ENCODE results near the gene CLPSL1. TPM values are rescaled to one million over a fixed set of nuclear protein-coding genes. Genes with fewer than 3 reads are reported as not detected.

The CLPSL1 gene
- total and polyA plus RNA-seq, 7 donors, result not detected

DNA sequence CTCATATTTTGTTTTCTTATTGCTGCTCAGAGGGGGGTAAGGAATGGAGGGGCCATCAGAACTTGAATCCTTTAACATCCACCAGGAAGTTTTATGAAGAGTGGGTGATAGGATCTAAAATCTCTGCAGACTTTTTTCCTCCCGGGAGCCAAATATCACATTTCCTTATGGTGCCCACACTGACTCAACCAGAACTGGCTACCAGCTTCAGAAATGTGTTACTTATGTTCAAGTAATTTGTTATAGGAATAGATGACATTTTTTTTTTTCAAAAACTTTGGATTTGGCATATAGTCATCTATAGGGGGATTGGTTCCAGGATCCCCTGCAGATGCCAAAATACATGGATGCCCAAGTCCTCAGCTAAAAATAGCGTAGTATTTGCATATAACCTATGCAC lies 42.8 kb downstream of the CLPSL1 start:
- no peak for DNase-seq
- Histone ChIP-seq H3K36me3 (no peaks in the 10 kb centered on the region), H3K4me1 (no peaks in the 10 kb centered on the region), H3K27me3 (no peaks in the 10 kb centered on the region), H3K9me3 (no peaks in the 10 kb centered on the region), H3K27ac (no peak overlapping the region), H3K4me3 (no peak overlapping the region)
- intact Hi-C loops (cut with DNase I), result no loop called here
- 93 to 95% methylated on average over 2 of the region's 2 CpGs for WGBS, 2 donors
- TF ChIP-seq, protein P1, sequence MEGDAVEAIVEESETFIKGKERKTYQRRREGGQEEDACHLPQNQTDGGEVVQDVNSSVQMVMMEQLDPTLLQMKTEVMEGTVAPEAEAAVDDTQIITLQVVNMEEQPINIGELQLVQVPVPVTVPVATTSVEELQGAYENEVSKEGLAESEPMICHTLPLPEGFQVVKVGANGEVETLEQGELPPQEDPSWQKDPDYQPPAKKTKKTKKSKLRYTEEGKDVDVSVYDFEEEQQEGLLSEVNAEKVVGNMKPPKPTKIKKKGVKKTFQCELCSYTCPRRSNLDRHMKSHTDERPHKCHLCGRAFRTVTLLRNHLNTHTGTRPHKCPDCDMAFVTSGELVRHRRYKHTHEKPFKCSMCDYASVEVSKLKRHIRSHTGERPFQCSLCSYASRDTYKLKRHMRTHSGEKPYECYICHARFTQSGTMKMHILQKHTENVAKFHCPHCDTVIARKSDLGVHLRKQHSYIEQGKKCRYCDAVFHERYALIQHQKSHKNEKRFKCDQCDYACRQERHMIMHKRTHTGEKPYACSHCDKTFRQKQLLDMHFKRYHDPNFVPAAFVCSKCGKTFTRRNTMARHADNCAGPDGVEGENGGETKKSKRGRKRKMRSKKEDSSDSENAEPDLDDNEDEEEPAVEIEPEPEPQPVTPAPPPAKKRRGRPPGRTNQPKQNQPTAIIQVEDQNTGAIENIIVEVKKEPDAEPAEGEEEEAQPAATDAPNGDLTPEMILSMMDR (IDR thresholded peaks at IDR 0.05), result no peak
- no peak for TF ChIP-seq POLR2A (IDR thresholded peaks at IDR 0.05)
- TF ChIP-seq POLR2AphosphoS5 (IDR thresholded peaks at IDR 0.05), result no peak
- TF ChIP-seq EP300 (IDR thresholded peaks at IDR 0.05), result no peak

DNA sequence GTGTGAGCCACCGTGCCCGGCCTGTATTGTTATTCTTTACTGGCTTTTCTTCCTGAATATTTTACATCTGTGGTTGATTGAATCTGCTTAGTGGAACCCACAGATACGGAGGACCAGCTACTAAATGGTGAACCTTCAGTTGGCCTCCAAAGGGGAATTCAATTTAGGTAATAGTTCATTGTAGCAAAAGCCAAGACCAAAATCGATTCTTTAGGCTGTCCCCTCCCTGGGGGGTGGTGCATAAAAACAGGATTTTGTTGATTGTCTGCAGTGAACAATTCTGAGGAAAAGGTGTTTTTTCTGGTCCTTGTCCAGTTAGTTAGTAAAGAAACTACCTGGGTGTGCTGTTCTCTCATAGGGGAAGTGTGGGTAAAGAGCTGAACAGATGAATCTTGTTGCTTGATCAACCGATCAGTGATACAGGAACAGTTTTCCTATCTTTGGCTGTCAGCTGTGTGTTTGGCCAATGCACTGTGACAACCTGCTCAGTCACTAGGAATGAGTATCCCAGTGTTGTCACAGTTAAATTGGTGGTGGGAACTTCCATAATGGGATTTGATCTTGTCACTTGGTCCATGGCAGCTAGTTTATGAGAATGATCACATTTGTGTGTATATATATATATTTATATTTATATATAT lies 43.9 kb downstream of the CLPSL1 start:
- H3K9me3 ChIP-seq, result no peaks in the 10 kb centered on the region
- no peak for DNase-seq
- 83 to 87% methylated on average over 5 of the region's 5 CpGs for WGBS, 2 donors
- no peaks in the 10 kb centered on the region for H3K4me1 ChIP-seq
- H3K27me3 ChIP-seq, result no peaks in the 10 kb centered on the region
- TF ChIP-seq, protein P1 (IDR thresholded peaks at IDR 0.05), result no peak
- TF ChIP-seq POLR2AphosphoS5 (IDR thresholded peaks at IDR 0.05), result no peak
- TF ChIP-seq EP300 (IDR thresholded peaks at IDR 0.05), result no peak
- TF ChIP-seq POLR2A (IDR thresholded peaks at IDR 0.05), result no peak
- no peak overlapping the region for H3K4me3 ChIP-seq
- intact Hi-C loops (cut with DNase I), result no loop called here
- H3K27ac ChIP-seq, result no peak overlapping the region
- no peaks in the 10 kb centered on the region for H3K36me3 ChIP-seq

DNA sequence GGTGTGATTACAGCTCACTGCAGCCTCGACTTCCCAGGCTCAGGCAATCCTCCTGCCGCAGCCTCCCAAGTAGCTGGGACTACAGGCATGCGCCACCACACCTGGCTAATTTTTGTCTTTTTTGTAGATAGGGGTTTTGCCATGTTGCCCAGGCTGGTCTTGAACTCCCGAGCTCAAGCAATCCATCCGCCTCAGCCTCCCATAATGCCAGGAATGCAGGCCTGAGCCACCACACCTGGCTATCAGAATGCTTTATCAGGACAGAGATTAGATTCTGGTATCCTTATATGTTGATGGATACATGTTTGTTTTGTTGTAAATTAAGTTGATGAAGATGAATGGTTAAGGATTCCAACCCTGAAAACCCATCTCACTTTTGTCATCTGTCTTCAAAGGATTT lies 48.5 kb downstream of the CLPSL1 start:
- Histone ChIP-seq H3K9me3 (no peaks in the 10 kb centered on the region), H3K4me1 (no peaks in the 10 kb centered on the region), H3K27me3 (no peaks in the 10 kb centered on the region), H3K27ac (no peak overlapping the region), H3K4me3 (no peak overlapping the region), H3K36me3 (peaks cover 0 to 10% (median 0%) of the 10 kb centered on the region in 4 donors)
- intact Hi-C loops (cut with DNase I), result no loop called here
- no peak for DNase-seq
- 91 to 94% methylated on average over 5 of the region's 5 CpGs for WGBS, 2 donors
- TF ChIP-seq EP300 (IDR thresholded peaks at IDR 0.05) (no peak), POLR2AphosphoS5 (IDR thresholded peaks at IDR 0.05) (no peak), POLR2A (IDR thresholded peaks at IDR 0.05) (no peak)
- TF ChIP-seq, protein P1 (IDR thresholded peaks at IDR 0.05), result no peak

DNA sequence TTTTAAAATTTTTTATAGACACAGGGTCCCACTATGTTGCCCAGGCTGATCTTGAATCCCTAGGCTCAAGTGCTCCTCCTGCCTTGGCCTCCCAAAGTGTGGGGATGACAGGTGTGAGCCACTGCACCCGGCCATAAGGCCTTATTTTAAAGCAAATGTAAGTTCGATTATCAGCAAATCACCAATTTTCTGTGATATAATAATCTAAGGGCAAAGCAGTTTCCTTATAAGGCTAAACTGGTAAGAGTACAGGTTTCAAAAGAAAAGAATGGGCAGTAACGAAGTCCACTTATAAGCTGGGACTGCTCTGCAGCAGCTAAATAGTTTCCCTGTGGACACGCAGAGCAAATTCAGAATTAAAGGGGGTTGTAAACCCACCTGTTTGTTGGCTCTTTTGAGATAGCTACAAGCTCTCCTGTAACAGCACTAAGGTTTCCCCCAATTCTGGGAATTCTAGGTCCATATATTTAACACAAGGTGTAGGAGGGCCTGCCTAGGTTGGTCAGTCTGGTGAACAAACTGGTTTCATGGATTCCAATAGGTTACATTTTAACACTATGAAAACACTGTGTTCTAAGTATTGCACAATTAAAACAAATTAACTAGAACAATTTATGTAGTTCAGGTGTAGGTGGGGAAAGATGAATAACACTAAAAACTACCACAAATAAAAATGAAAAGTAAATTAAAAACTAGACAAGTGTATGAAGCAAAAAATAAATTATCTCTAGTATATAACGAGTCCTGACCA lies 50.6 kb downstream of the CLPSL1 start:
- TF ChIP-seq POLR2AphosphoS5 (IDR thresholded peaks at IDR 0.05) (no peak), EP300 (IDR thresholded peaks at IDR 0.05) (no peak), POLR2A (IDR thresholded peaks at IDR 0.05) (no peak)
- TF ChIP-seq, protein P1 (IDR thresholded peaks at IDR 0.05), result no peak
- WGBS, 2 donors, result 67 to 82% methylated on average over 5 of the region's 5 CpGs

More for the DNA sequence above, 50.6 kb downstream of the CLPSL1 start:
- Histone ChIP-seq H3K36me3 (peaks cover 0 to 25% (median 2%) of the 10 kb centered on the region in 4 donors), H3K9me3 (no peaks in the 10 kb centered on the region), H3K27ac (no peak overlapping the region), H3K4me3 (no peak overlapping the region), H3K4me1 (no peaks in the 10 kb centered on the region), H3K27me3 (no peaks in the 10 kb centered on the region)
- intact Hi-C loops (cut with DNase I), result no loop called here
- no peak for DNase-seq

All from sigmoid colon (tissue), 7 donors.